ENCODE results near the gene CMTM5. TPM values are rescaled to one million over a fixed set of nuclear protein-coding genes. Genes with fewer than 3 reads are reported as not detected.

CMTM5 gene
- total and polyA plus RNA-seq, 9 donors: 0.88 to 4.5 (median 2.4) TPM

GRCh38 chr14:23348297-23348655 lies 28.6 kb upstream of the CMTM5 start:
- 100% methylated on average over 1 of the region's 6 CpGs for WGBS (ENCODE audit: insufficient coverage)
- Histone ChIP-seq H3K36me3 (ENCODE audit: control insufficient read depth, insufficient read depth, low read length) (peaks cover 16% of the 10 kb centered on the region), H3K9me3 (replicated peaks; ENCODE audit: control insufficient read depth, low read depth, low read length) (no peaks in the 10 kb centered on the region), H3K4me3 (ENCODE audit: low read length) (no peak overlapping the region), H3K4me1 (ENCODE audit: control insufficient read depth, insufficient read depth, low read length) (peaks cover 13% of the 10 kb centered on the region), H3K27ac (ENCODE audit: low read length) (no peak overlapping the region), H3K27me3 (ENCODE audit: control insufficient read depth, insufficient read depth, low read length) (peaks cover 10% of the 10 kb centered on the region)
- no peak for DNase-seq

- 86% methylated on average over 7 of the region's 8 CpGs for WGBS (ENCODE audit: insufficient coverage)
- Histone ChIP-seq H3K4me3 (ENCODE audit: low read length) (no peak overlapping the region), H3K4me1 (ENCODE audit: control insufficient read depth, insufficient read depth, low read length) (peaks cover 14% of the 10 kb centered on the region), H3K27me3 (ENCODE audit: control insufficient read depth, insufficient read depth, low read length) (peaks cover 16% of the 10 kb centered on the region), H3K36me3 (ENCODE audit: control insufficient read depth, insufficient read depth, low read length) (peaks cover 16% of the 10 kb centered on the region), H3K27ac (ENCODE audit: low read length) (no peak overlapping the region), H3K9me3 (replicated peaks; ENCODE audit: control insufficient read depth, low read depth, low read length) (no peaks in the 10 kb centered on the region)
- DNase-seq: no peak
These were observed 27.5 kb upstream of the CMTM5 start for GRCh38 chr14:23349156-23349845.

GRCh38 chr14:23351681-23352505 lies 25.0 kb upstream of the CMTM5 start:
- peak; percentile 38 for DNase-seq
- Histone ChIP-seq H3K27me3 (ENCODE audit: control insufficient read depth, insufficient read depth, low read length) (peaks cover 16% of the 10 kb centered on the region), H3K9me3 (replicated peaks; ENCODE audit: control insufficient read depth, low read depth, low read length) (no peaks in the 10 kb centered on the region), H3K4me3 (ENCODE audit: low read length) (peak overlapping the region; percentile 64), H3K4me1 (ENCODE audit: control insufficient read depth, insufficient read depth, low read length) (peaks cover 14% of the 10 kb centered on the region), H3K27ac (ENCODE audit: low read length) (no peak overlapping the region), H3K36me3 (ENCODE audit: control insufficient read depth, insufficient read depth, low read length) (peaks cover 24% of the 10 kb centered on the region)
- WGBS (ENCODE audit: insufficient coverage): 7% methylated on average over 44 of the region's 61 CpGs

- H3K36me3 ChIP-seq (ENCODE audit: control insufficient read depth, insufficient read depth, low read length): peaks cover 31% of the 10 kb centered on the region
- H3K27me3 ChIP-seq (ENCODE audit: control insufficient read depth, insufficient read depth, low read length): peaks cover 16% of the 10 kb centered on the region
- DNase-seq: peak; percentile 96
- H3K4me1 ChIP-seq (ENCODE audit: control insufficient read depth, insufficient read depth, low read length): peaks cover 14% of the 10 kb centered on the region
- 2% methylated on average over 25 of the region's 42 CpGs for WGBS (ENCODE audit: insufficient coverage)
- peak within 1 kb of the TSS; percentile 2 for H3K27ac ChIP-seq (ENCODE audit: low read length)
- no peaks in the 10 kb centered on the region for H3K9me3 ChIP-seq (replicated peaks; ENCODE audit: control insufficient read depth, low read depth, low read length)
- H3K4me3 ChIP-seq (ENCODE audit: low read length): peak within 1 kb of the TSS; percentile 64
These were observed 24.1 kb upstream of the CMTM5 start, which contains the start of gene SLC22A17 for GRCh38 chr14:23352506-23353432. Gene SLC22A17 (minus strand): TSS chr14:23352887.

- peaks cover 14% of the 10 kb centered on the region for H3K4me1 ChIP-seq (ENCODE audit: control insufficient read depth, insufficient read depth, low read length)
- peak overlapping the region; percentile 2 for H3K27ac ChIP-seq (ENCODE audit: low read length)
- peaks cover 31% of the 10 kb centered on the region for H3K36me3 ChIP-seq (ENCODE audit: control insufficient read depth, insufficient read depth, low read length)
- 80% methylated on average over 2 of the region's 5 CpGs for WGBS (ENCODE audit: insufficient coverage)
- H3K9me3 ChIP-seq (replicated peaks; ENCODE audit: control insufficient read depth, low read depth, low read length): no peaks in the 10 kb centered on the region
- peaks cover 16% of the 10 kb centered on the region for H3K27me3 ChIP-seq (ENCODE audit: control insufficient read depth, insufficient read depth, low read length)
- no peak overlapping the region for H3K4me3 ChIP-seq (ENCODE audit: low read length)
- no peak for DNase-seq
These were observed 23.4 kb upstream of the CMTM5 start for GRCh38 chr14:23353433-23353780.

GRCh38 chr14:23354990-23355389 lies 21.9 kb upstream of the CMTM5 start:
- H3K27me3 ChIP-seq (ENCODE audit: control insufficient read depth, insufficient read depth, low read length): peaks cover 16% of the 10 kb centered on the region

GRCh38 chr14:23355871-23356435 lies 20.9 kb upstream of the CMTM5 start:
- H3K27me3 ChIP-seq (ENCODE audit: control insufficient read depth, insufficient read depth, low read length): peaks cover 16% of the 10 kb centered on the region
- DNase-seq: peak; percentile 17
- no peak overlapping the region for H3K4me3 ChIP-seq (ENCODE audit: low read length)
- no peaks in the 10 kb centered on the region for H3K9me3 ChIP-seq (replicated peaks; ENCODE audit: control insufficient read depth, low read depth, low read length)
- peaks cover 44% of the 10 kb centered on the region for H3K36me3 ChIP-seq (ENCODE audit: control insufficient read depth, insufficient read depth, low read length)
- no peak overlapping the region for H3K27ac ChIP-seq (ENCODE audit: low read length)
- peaks cover 32% of the 10 kb centered on the region for H3K4me1 ChIP-seq (ENCODE audit: control insufficient read depth, insufficient read depth, low read length)
- 75% methylated on average over 1 of the region's 6 CpGs for WGBS (ENCODE audit: insufficient coverage)

More at GRCh38 chr14:23354990-23355389, 21.9 kb upstream of the CMTM5 start:
- DNase-seq: peak; percentile 4
- H3K4me3 ChIP-seq (ENCODE audit: low read length): no peak overlapping the region
- WGBS (ENCODE audit: insufficient coverage): 89% methylated on average over 5 of the region's 6 CpGs
- no peak overlapping the region for H3K27ac ChIP-seq (ENCODE audit: low read length)
- H3K36me3 ChIP-seq (ENCODE audit: control insufficient read depth, insufficient read depth, low read length): peaks cover 35% of the 10 kb centered on the region
- peaks cover 24% of the 10 kb centered on the region for H3K4me1 ChIP-seq (ENCODE audit: control insufficient read depth, insufficient read depth, low read length)
- H3K9me3 ChIP-seq (replicated peaks; ENCODE audit: control insufficient read depth, low read depth, low read length): no peaks in the 10 kb centered on the region

- no peaks in the 10 kb centered on the region for H3K9me3 ChIP-seq (replicated peaks; ENCODE audit: control insufficient read depth, low read depth, low read length)
- no peak overlapping the region for H3K27ac ChIP-seq (ENCODE audit: low read length)
- H3K4me3 ChIP-seq (ENCODE audit: low read length): no peak overlapping the region
- 85% methylated on average over 4 of the region's 4 CpGs for WGBS (ENCODE audit: insufficient coverage)
- H3K36me3 ChIP-seq (ENCODE audit: control insufficient read depth, insufficient read depth, low read length): peaks cover 51% of the 10 kb centered on the region
- peaks cover 36% of the 10 kb centered on the region for H3K4me1 ChIP-seq (ENCODE audit: control insufficient read depth, insufficient read depth, low read length)
- H3K27me3 ChIP-seq (ENCODE audit: control insufficient read depth, insufficient read depth, low read length): peaks cover 13% of the 10 kb centered on the region
- no peak for DNase-seq
These were observed 20.2 kb upstream of the CMTM5 start for GRCh38 chr14:23356662-23357061.

GRCh38 chr14:23357261-23357660 lies 19.6 kb upstream of the CMTM5 start:
- Histone ChIP-seq H3K27me3 (ENCODE audit: control insufficient read depth, insufficient read depth, low read length) (peaks cover 8% of the 10 kb centered on the region), H3K36me3 (ENCODE audit: control insufficient read depth, insufficient read depth, low read length) (peaks cover 57% of the 10 kb centered on the region), H3K9me3 (replicated peaks; ENCODE audit: control insufficient read depth, low read depth, low read length) (no peaks in the 10 kb centered on the region), H3K4me1 (ENCODE audit: control insufficient read depth, insufficient read depth, low read length) (peaks cover 36% of the 10 kb centered on the region), H3K27ac (ENCODE audit: low read length) (no peak overlapping the region), H3K4me3 (ENCODE audit: low read length) (no peak overlapping the region)
- 92% methylated on average over 8 of the region's 8 CpGs for WGBS (ENCODE audit: insufficient coverage)
- peak; percentile 3 for DNase-seq

All from muscle of leg (tissue), 11 donors.